NCI-H446 treated with DMSO at 0.1 percent for 48 hours (cell line): ENCODE measurements around the gene MTG2.

ENCODE experiments used
- DNase-seq: peaks from one replicate; lab custom pipeline; 2025; lab: John Stamatoyannopoulos, UW

Gene MTG2

DNA sequence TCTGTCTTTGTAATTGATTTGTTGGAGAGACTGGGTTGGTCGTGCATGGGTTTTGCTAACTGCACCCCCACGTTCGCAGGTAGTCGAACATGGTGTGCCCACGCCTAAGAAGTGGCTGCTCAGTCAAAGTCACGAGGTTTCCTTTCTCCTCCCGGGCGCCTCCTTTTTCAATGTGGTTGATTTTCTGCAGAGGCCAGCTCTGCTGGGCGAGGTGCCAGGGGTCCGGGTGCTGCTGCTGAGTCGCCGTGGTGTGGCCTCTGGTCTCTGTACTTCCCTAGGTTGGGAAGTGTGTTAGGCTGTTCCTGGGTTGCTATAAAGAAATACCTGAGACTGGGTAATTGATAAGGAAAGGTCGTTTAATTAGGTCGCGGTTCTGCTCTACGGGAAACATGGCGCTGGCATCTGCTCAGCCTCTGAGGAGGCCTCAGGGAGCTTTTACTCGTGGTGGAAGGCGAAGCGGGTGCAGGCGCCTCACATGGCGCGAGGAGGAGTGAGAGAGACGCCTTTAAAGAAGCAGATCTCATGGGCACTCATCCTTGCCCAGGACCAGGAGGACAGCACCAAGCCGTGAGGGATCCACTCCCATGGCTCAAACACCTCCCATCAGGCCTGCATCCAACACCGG, 69.6 kb downstream of the MTG2 start:
- no peak for DNase-seq
